Liver (tissue), 9 donors: ENCODE data around the gene MAN2A2. TPM values are rescaled to one million over a fixed set of nuclear protein-coding genes. Genes with fewer than 3 reads are reported as not detected.

Experiments used
- DNase-seq: peaks from one replicate; pipeline ENCODE4 v3.0.0-alpha.2; 2017; ENCODE audit warnings: low spot score
- H3K27ac ChIP-seq, 2 donors: one replicate each; pipeline ENCODE4 v1.7.0; 2013; ENCODE audit warnings: inconsistent platforms in 2 of 2, low read length in 2 of 2, control low read depth in 1 of 2, low read depth in 1 of 2, mild to moderate bottlenecking in 1 of 2
- H3K27me3 ChIP-seq, 4 donors: one replicate each; pipeline versions ENCODE4 v1.6.1 to v1.7.0; 2013; ENCODE audit warnings: low read length in 3 of 4, inconsistent platforms in 1 of 4, mild to moderate bottlenecking in 1 of 4, moderate library complexity in 1 of 4; ENCODE audit not compliant: control insufficient read depth in 4 of 4, insufficient read depth in 4 of 4
- H3K36me3 ChIP-seq, 4 donors: one replicate each; pipeline versions ENCODE4 v1.6.1 to v1.7.0; 2013; ENCODE audit warnings: low read length in 3 of 4, mild to moderate bottlenecking in 3 of 4, low read depth in 1 of 4, moderate library complexity in 1 of 4; ENCODE audit not compliant: control insufficient read depth in 4 of 4, insufficient read depth in 3 of 4
- H3K4me1 ChIP-seq, 4 donors: one replicate each; pipeline versions ENCODE4 v1.6.1 to v1.7.0; 2013; ENCODE audit warnings: low read length in 3 of 4, mild to moderate bottlenecking in 3 of 4, moderate library complexity in 1 of 4; ENCODE audit not compliant: control insufficient read depth in 4 of 4, insufficient read depth in 4 of 4
- H3K4me3 ChIP-seq, 3 donors: one replicate each; pipeline versions ENCODE4 v1.6.1 to v1.7.0; 2013; ENCODE audit warnings: low read length in 3 of 3, control low read depth in 1 of 3, low read depth in 1 of 3, mild to moderate bottlenecking in 1 of 3
- H3K9ac ChIP-seq, 2 donors: one replicate each; pipeline ENCODE4 v1.7.0; 2013; ENCODE audit warnings: low read length in 2 of 2, mild to moderate bottlenecking in 2 of 2, moderate library complexity in 2 of 2, control low read depth in 1 of 2, low read depth in 1 of 2
- H3K9me3 ChIP-seq, 4 donors: one replicate each; pipeline versions ENCODE4 v1.6.1 to v1.7.0; 2013; ENCODE audit warnings: low read length in 3 of 4; ENCODE audit not compliant: control insufficient read depth in 4 of 4
- ATF3 ChIP-seq: IDR thresholded peaks from 2 replicates; pipeline ENCODE4 v1.6.1; 2016; ENCODE audit warnings: antibody characterized with exemption
- CTCF ChIP-seq: fragments of 150-350 bp; IDR thresholded peaks from 2 replicates; pipeline ENCODE4 v1.5.1; 2017; ENCODE audit warnings: improper control_type of control experiment, low read depth, low read length; ENCODE audit not compliant: missing input control
- FOXA1 ChIP-seq: IDR thresholded peaks from 2 replicates; pipeline ENCODE4 v1.6.1; 2016; ENCODE audit warnings: antibody characterized with exemption
- FOXA2 ChIP-seq: IDR thresholded peaks from 2 replicates; pipeline ENCODE4 v1.6.1; 2016; ENCODE audit warnings: antibody characterized with exemption
- GABPA ChIP-seq, 2 donors: IDR thresholded peaks in 1 of 2; conservative IDR thresholded peaks in 1 of 2; 2 replicates each; pipeline ENCODE4 v1.6.1; 2016; ENCODE audit warnings: antibody characterized with exemption in 2 of 2, mild to moderate bottlenecking in 1 of 2, moderate library complexity in 1 of 2
- HNF4A ChIP-seq, 2 donors: conservative IDR thresholded peaks; 2 replicates each; pipeline ENCODE4 v1.6.1; 2016; ENCODE audit warnings: antibody characterized with exemption in 2 of 2, mild to moderate bottlenecking in 2 of 2
- HNF4G ChIP-seq: IDR thresholded peaks from 2 replicates; pipeline ENCODE4 v1.6.1; 2016; ENCODE audit warnings: antibody characterized with exemption
- JUND ChIP-seq, 2 donors: IDR thresholded peaks; 2 replicates each; pipeline ENCODE4 v1.6.1; 2016; ENCODE audit warnings: antibody characterized with exemption in 2 of 2
- MAX ChIP-seq: IDR thresholded peaks from 2 replicates; pipeline ENCODE4 v1.6.1; 2016; ENCODE audit warnings: antibody characterized with exemption
- NR2F2 ChIP-seq: IDR thresholded peaks from 2 replicates; pipeline ENCODE4 v1.6.1; 2016; ENCODE audit warnings: antibody characterized with exemption
- RAD21 ChIP-seq, 2 donors: IDR thresholded peaks; 2 replicates each; pipeline ENCODE4 v1.6.1; 2016; ENCODE audit warnings: antibody characterized with exemption in 2 of 2, mild to moderate bottlenecking in 2 of 2
- REST ChIP-seq: IDR thresholded peaks from 2 replicates; pipeline ENCODE4 v1.6.1; 2016; ENCODE audit warnings: antibody characterized with exemption, mild to moderate bottlenecking
- RXRA ChIP-seq, 2 donors: IDR thresholded peaks; 2 replicates each; pipeline ENCODE4 v1.6.1; 2017 to 2018; ENCODE audit warnings: antibody characterized with exemption in 2 of 2, mild to moderate bottlenecking in 1 of 2
- SP1 ChIP-seq: IDR thresholded peaks from 2 replicates; pipeline ENCODE4 v1.6.1; 2018; ENCODE audit warnings: antibody characterized with exemption, mild to moderate bottlenecking
- TAF1 ChIP-seq: conservative IDR thresholded peaks from 2 replicates; pipeline ENCODE4 v1.6.1; 2016; ENCODE audit warnings: antibody characterized with exemption, mild to moderate bottlenecking
- YY1 ChIP-seq: IDR thresholded peaks from 2 replicates; pipeline ENCODE4 v1.6.1; 2016; ENCODE audit warnings: antibody characterized with exemption, mild to moderate bottlenecking
- ZBTB33 ChIP-seq: IDR thresholded peaks from 2 replicates; pipeline ENCODE4 v1.6.1; 2016; ENCODE audit warnings: antibody characterized with exemption
- WGBS: extraction: QIAGEN DNeasy Blood & Tissue Kit; methylation state at CpG from one replicate; pipeline ENCODE4 v1.1.7; 2013; 5-methylcytosine and 5-hydroxymethylcytosine counted together
- polyA plus RNA-seq, 2 donors: library from polyadenylated mRNA; stranded (reverse) in 1 of 2; unstranded in 1 of 2; fragments of 200-250 nt in 1 of 2; fragments of >200 nt in 1 of 2; fragmentation: Nextera tagmentation in 1 of 2; extraction: Ambion mirVana in 1 of 2; gene quantifications; one replicate each; pipeline versions ENCODE4 v1.2.1 to v1.2.3, GENCODE V29; 2013 to 2015
- total RNA-seq, 2 donors: library from RNA; depleted of rRNA; stranded (reverse); fragments of >200 nt; gene quantifications; one replicate each; pipeline ENCODE4 v1.2.3, GENCODE V29; 2014
- donor health status: healthy.
- donor health status: healthy.
- donor health status: healthy.
- donor health status: healthy.
- donor health status: healthy.

The MAN2A2 gene
- total and polyA plus RNA-seq, 4 donors = 17.3 to 111 (median 50.9) TPM

GRCh38 chr15:90910441-90911301, 7.6 kb downstream of the MAN2A2 start:
- Histone ChIP-seq H3K4me1 (no peaks in the 10 kb centered on the region), H3K4me3 (no peak overlapping the region), H3K9ac (no peak overlapping the region), H3K27me3 (no peaks in the 10 kb centered on the region), H3K27ac (no peak overlapping the region), H3K9me3 (no peaks in the 10 kb centered on the region), H3K36me3 (peaks cover 46 to 88% (median 70%) of the 10 kb centered on the region in 4 donors)
- WGBS = 97% methylated on average over 24 of the region's 24 CpGs
- no peak for TF ChIP-seq RAD21 (IDR thresholded peaks at IDR 0.05)
- no peak for TF ChIP-seq YY1
- no peak for TF ChIP-seq NR2F2
- no peak for TF ChIP-seq HNF4A (conservative IDR thresholded peaks at IDR 0.05)
- no peak for TF ChIP-seq HNF4G
- no peak for TF ChIP-seq FOXA2
- TF ChIP-seq JUND (IDR thresholded peaks at IDR 0.05) = no peak
- no peak for TF ChIP-seq REST
- TF ChIP-seq GABPA (IDR thresholded peaks at IDR 0.05 in 1 of 2, conservative IDR thresholded peaks at IDR 0.05 in 1 of 2) = no peak
- TF ChIP-seq MAX = no peak
- TF ChIP-seq CTCF = no peak
- TF ChIP-seq ATF3 = no peak
- TF ChIP-seq FOXA1 = no peak
- no peak for TF ChIP-seq SP1
- DNase-seq = no peak

GRCh38 chr15:90911302-90911623, 8.2 kb downstream of the MAN2A2 start:
- no peaks in the 10 kb centered on the region for H3K4me1 ChIP-seq
- no peaks in the 10 kb centered on the region for H3K27me3 ChIP-seq
- 96% methylated on average over 19 of the region's 19 CpGs for WGBS
- H3K36me3 ChIP-seq = peaks cover 44 to 88% (median 64%) of the 10 kb centered on the region in 4 donors
- H3K9ac ChIP-seq = no peak overlapping the region
- no peaks in the 10 kb centered on the region for H3K9me3 ChIP-seq
- H3K4me3 ChIP-seq = no peak overlapping the region
- DNase-seq = no peak
- H3K27ac ChIP-seq = no peak overlapping the region
- TF ChIP-seq TAF1 (no peak), MAX (no peak), JUND (IDR thresholded peaks at IDR 0.05) (no peak), REST (no peak), FOXA2 (no peak), SP1 (no peak), RXRA (IDR thresholded peaks at IDR 0.05) (no peak), CTCF (no peak), ZBTB33 (no peak), NR2F2 (no peak)
